ENCODE measurements around the gene API5. TPM values are rescaled to one million over a fixed set of nuclear protein-coding genes. Genes with fewer than 3 reads are reported as not detected.
"Not testable (repeated sequence)": the region's sequence is repeated elsewhere in the genome, so short reads cannot be mapped to it uniquely, and the experiment has no call there.

API5 gene
- total RNA-seq: 46.6 and 49.3 TPM in 2 replicates

DNA sequence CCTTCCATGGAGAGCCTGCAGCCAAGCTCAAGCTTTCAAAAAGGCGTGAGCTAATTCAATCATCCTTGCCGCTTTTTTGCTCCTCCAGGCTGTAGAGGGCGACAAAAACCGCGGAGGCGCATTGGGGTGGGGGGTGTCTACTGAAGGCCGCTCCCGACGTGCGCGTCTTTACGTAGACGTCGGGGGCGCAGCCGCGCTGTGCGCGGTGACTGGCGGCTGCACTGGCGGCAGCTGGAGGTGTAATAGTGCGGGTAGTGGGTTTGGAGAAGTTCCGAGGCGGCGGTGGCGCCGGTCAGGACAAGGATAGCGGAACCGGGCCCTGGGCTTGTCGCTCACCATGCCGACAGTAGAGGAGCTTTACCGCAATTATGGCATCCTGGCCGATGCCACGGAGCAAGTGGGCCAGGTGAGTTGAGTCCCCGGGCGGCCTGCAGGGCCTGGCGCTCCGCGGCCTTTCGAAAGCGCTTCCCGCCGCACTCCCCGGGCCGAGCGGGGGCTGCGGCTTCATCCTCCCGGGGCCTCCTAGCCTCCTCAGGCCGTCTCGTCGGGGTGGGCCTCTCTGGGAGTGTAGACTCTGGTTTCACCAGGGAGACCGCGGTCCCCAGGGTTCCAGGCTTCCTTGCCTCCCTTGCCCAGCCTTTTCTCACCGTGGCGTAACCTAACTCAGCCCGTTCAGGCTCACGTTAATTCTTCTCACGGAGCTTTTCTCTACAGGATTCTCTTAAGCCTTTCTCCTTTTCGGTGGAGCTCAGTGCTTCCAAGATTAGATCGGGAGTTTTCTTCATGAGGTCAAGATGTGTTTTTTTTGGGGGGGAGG, at the start of gene API5:
TSS of gene API5 (plus strand) at position 206 of the 817 bp plus-strand sequence. CDS start at position 338, 132 bp downstream.
- peak; percentile 96 to 97 for DNase-seq (ENCODE audit: low read depth in 2 of 2)

DNA sequence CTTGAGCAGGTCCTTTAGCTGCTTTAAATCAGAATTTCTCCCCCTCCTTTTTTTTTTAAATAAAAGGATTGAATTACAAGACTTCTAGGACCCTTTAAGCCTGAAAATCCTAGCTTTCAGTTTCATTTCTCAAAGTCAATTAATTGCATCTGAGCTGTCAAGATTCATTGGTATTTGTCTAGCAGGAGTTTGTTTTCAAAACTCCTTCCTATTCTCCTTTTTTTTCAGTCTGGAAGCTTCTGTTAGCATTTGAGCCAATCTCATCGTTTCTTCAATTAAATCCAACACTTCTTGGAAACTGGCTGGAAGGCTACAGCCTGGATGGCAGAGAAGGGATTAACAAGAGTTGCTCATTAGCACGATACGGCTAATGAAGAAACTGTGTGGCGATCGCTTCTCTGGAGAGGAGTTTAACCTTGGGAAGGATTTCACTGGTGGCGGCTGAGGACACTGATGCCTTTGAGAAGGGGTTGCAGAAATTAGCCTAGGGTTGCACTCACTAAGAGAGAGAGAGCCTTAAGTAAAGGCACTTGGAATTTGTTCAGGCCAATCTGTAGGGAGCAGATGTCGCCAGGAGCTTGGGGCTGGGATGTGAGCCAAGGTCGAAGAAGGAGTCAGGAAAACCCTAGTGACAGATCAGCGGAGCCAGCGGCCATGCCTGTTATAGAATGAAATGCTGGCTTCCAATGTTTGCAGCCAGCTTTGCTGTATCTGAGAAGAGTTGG, 43.8 kb upstream of the API5 start:
- DNase-seq (ENCODE audit: low read depth in 2 of 2): no peak

DNA sequence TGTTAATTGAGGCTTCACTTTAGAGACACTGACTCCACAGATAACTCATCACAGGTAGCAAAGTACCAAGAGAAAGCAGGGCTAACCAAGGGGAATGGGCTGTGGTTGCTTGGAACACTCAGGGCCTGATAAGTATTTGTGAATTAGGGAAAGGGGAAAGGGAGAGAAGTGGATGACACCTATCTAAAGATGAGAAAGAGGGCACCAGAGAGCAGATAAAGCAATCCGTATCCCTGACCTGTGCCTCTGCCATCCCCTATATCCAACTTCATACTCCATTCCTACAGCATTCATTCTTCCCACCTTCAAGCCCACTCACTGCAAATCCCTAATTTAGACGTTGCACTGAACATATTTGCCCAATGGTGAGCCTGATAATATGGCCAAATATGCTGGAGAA, 43.0 kb upstream of the API5 start:
- no peak for DNase-seq (ENCODE audit: low read depth in 2 of 2)

DNA sequence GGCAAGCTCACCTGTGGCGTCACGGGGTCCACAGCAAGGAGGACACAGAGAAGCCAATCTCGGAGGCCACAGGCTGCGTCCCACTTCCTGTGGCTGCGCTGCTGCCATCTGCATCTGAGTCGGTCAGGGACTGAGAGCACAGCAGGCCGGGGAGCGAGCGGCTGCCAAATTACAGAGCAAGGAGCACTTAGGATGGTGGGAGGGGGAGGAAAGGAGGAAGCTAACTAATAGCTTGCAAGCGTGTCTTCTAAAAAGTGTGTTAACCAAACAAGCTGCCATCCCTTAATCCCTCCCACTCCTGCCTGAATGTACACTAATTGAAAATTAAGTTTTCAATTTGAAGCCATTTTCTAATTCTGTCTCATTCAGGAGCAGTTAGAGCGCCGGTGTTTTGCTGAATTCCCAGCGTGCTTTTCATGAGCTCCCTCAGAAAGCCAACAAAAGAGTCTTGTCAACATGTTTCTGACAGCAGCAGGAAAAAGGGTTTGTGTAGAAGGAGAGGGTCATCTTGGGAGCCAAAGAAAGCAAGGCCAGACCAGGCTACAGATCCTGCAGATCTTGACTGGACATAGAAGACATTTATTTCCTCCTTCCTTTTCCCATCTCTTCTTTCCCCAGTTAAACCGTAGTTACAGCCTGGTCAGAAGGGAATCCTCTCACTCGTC, 42.4 kb upstream of the API5 start:
- DNase-seq (ENCODE audit: low read depth in 2 of 2): no peak

DNA sequence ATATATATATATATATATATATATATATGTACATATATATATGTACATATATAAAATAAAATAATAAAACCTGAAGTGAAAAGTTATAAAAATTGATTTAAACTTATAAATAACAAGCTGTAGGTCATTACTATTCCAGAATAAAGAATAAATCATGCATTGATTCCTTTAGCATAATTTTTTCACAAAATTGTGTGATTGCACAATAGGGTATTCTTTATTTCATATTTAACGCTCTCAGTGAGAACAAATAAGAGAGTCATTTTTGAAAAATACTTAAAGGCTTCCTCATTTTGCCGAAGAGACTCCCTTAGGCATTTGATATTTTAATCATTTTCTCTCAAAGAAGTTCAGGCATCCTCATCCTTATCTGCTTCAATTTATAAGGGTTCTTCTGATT, 41.3 kb upstream of the API5 start:
- DNase-seq (ENCODE audit: low read depth in 2 of 2): no peak

DNA sequence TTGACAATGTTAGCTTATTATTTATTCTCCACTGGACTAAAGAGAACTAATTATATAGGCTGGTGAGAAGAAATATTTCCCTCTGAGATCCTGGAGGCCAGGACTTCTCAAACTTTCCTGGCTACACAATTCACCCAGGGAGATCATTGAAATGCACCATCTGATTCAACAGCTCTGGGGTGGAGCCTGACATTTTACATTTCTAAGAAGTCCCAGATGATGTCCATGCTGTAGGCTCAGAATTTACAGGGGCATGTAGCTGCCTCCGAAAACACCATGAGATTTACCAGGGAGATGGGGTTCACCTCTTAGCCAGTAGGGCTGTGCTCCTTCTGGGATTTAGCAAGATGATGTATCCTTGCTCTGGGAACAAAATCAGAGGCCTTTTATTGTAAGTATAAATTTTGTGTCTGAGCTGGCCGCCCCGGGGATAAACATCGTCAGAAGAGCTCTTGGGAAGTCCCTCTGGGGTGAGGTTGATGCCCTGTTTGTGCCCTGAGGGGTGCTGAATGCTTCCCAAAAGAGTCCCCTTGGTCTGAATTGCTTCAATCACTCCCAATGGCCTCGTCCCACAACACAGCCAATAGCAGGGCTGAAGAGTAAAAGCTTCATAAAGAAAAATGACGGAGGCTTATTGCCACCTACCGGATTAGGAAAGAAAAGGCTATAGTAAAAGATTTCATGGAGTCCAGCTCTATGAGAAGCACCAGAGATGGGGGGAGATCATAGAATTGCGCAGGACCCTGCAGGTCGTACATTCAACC, 33.4 kb upstream of the API5 start:
- peak; percentile 23 to 31 for DNase-seq (ENCODE audit: low read depth in 2 of 2)

DNA sequence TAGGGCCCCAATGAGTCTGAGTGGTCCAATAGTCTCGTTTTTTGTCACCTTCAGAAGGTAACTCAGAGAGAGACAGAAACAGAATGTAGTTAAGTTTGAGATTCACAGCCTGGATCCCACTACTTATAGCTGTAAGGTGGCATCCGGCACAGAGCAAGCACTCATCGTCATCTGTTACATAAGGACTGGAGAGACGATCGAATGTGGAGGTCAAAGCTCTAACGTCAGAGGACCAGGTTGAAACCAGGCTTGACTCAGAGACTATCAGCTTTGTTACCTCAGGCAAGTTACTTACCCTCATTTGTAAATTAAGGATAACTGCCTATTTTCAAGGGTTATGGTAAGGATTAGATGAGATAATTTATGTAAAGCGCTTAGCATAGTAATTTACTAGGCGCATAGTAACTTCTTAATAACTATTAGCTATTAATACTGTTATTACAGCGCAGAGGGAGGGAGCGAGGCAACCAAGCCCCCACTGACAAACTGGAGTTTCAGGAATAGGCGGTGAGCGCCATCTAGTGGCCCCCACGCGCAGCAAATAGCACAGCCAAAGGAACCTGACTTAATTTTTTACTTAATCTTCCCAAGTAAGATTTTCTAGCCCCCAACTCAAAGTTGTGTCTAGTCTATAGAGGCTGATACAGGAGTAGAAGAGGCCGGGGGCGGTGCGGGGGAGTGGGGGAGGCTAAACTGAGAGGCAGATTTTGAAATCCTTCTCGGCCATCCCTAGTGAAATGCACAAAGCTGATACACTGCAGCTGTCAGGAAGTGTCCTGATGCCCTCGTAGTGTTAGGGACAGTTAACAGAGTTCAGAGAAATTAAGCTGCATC, 29.0 kb upstream of the API5 start:
- DNase-seq (ENCODE audit: low read depth in 2 of 2): peak; percentile 51 to 55

DNA sequence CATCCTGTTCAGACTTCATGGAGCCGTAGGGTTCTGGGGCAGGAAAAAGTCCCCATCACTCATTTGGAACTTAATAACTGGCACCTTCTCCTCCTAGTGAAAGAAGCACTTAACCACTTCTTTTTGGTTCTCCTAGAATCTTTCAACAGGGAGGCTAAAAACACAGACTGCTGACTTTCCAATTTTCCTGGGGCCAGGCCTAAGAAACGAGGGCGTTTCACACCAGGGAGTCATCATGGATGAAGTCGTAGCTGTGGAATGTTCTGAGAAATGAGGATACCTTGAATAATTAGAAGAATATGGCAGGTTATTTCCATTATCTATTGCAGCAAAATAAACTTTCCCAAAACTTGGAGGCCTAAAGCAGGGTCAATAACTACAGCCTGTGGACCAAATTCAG, 26.0 kb upstream of the API5 start:
- DNase-seq (ENCODE audit: low read depth in 2 of 2): no peak

DNA sequence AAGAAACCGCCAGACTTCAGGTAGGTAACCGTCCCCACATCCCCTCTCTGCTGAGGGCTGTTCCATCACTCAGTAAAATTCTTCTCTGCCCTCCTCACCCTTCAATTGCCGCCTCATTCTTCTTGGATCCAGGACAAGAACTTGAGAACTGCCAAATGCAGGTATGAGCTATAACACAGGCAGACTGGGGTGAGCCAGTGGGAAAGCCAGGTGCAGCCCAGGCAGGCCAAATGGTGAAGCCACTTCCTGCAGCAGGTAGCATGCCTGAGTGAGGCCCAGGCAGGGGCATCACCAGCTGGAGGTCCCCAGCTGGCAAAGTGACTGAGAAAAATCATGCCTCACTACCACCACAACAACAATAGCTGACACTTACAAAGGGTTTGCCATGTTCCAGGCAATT, 22.4 kb upstream of the API5 start:
- no peak for DNase-seq (ENCODE audit: low read depth in 2 of 2)

DNA sequence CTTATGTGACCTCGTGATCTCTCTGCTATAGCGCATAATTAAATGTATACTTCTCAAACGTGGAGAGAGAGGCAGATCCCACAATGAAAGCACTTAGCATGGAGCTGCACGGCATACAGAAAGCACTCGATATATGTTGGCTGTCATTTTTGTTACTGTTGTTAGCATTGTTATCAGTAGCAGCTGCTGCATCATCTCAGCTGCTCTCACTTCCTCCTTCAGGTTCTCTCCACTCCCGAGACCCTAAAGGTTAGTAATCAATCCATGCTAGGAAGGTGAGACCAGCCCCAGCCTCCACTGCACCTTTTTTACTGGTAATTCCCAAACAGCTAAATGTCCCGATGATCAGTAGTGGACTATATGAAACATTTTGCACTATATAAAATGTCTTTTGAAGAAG, 13.4 kb upstream of the API5 start:
- DNase-seq (ENCODE audit: low read depth in 2 of 2): no peak

DNA sequence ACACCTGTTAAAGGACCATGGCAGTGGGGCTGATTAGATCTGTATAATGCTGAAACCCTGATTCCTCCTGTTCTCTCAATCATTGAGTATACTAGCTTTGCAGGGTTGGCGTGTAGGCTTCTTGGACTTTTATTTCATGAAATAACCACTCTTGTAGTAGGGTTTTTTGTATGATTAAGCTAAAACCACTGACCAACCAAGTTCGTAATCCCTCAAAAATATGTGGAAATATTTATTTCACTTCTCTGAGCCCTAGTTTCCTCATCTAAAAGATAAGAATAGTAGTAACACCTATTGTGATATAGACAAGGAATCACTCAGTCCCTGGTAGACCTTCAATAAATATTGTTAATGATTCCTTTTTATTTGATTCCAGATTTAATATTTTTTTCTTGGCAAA, 4.2 kb downstream of the API5 start:
- DNase-seq (ENCODE audit: low read depth in 2 of 2): no peak

DNA sequence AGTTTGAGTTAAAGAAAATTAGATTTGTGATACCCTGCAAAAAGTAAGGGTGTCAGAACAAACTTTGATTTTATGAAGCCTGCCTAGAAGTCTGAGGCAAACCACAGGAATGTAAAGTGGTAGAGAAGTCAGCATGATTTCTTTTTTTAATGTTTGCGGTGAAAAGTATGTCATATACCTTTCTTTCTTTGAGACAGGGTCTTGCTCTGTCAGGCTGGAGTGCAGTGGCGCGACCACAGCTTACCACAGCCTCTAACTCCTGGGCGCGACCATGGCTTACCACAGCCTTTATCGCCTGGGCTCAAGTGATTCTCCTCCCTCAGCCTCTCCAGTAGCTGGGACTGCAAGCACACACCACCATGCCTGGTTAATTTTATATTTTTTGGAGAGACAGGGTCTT, 4.7 kb downstream of the API5 start:
- DNase-seq (ENCODE audit: low read depth in 2 of 2): no peak

DNA sequence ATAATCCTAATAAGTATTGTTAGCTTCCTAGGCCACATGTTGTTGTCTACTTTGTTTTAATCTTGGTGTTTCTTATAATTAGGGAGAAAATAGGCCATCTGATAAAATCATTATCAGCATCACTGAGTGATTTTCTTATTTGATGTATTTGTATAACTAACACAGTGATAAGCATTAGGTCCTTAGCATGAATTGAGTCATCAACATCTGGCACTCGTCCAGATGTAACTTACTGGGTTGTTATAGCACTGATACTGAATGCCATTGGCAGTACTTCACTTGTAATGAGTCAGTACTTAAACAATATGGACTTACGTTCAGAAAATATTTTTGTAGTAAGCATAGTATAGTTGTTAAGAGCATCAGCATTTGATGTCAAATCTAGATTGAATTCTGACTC, 16.2 kb downstream of the API5 start:
- peak; percentile 81 to 96 for DNase-seq (ENCODE audit: low read depth in 2 of 2)

DNA sequence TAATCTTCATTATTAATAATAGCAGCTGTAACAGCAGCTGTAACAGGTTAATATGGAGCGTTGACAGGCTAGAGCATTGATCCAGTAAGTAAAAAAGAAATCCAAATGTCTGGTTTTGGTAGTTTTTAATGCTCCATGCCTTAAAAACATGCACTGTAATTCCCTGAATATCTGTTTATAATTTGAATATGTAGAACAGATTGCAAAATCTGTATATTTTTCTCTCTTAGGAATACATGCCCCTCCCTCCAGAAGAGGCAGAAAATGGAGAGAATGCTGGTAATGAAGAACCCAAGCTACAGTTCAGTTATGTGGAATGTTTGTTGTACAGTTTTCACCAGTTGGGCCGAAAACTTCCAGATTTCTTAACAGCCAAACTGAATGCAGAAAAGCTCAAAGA, 16.7 kb downstream of the API5 start:
- no peak for DNase-seq (ENCODE audit: low read depth in 2 of 2)

DNA sequence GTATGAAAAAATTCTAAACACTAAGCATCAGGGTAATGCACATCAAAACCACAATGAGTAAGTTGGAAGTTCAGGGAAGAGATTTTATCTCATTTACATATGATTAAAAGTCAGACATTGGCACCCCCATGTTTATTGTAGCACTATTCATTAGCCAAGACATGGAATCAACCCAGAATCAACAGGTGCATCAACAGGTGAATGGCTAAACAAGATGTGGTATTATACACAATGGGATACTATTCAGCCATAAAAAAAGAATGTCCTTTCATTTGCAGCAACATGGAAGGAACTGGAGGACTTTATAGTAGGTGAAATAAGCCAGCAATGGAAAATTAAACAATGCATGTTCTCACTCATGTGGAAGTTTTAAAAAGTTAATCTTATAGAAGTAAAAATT, 29.4 kb downstream of the API5 start:
- DNase-seq (ENCODE audit: low read depth in 2 of 2): no peak

DNA sequence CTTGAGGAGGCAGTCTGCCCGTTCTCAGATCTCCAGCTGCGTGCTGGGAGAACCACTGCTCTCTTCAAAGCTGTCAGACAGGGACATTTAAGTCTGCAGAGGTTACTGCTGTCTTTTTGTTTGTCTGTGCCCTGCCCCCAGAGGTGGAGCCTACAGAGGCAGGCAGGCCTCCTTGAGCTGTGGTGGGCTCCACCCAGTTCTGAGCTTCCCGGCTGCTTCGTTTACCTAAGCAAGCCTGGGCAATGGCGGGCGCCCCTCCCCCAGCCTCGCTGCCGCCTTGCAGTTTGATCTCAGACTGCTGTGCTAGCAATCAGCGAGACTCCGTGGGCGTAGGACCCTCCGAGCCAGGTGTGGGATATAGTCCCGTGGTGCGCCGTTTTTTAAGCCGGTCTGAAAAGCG, 39.6 kb downstream of the API5 start:
- DNase-seq (ENCODE audit: low read depth in 2 of 2): not testable (repeated sequence)

DNA sequence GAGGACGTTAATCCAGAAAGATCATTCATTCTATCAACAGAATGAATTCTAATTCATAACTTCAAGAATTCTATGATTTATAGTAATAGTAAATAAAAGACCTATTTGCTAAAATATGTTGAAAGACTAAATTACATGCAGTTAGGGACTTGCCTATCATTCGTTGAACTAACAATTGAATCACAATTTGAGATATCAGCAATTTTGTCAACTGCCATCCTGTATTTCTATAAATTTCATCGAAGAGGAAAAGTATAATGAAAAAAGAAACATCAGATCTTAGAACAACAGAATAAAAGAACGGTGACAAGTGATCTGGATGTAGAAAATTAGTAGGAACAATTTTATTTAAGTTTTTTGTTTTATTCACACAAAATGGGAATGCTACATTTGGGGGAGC, 42.5 kb downstream of the API5 start:
- no peak for DNase-seq (ENCODE audit: low read depth in 2 of 2)

DNA sequence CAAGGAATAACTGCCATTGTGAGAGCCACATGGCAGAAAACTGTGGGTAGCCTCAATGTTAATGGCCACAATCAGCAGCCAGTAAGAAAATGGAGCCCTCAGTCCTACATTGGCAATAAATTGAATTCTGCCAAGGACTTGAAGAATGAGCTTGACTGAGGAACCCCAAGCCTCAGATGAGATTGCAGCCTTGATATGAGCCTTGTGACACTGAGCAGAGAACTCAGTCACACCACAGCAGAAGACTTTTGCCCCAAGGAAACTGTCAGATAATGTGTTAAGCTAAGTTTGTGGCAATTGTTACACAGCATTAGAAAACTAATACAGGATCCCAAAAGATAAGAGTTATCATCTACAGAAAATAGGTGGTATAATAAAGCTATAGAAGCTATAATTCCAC, 44.5 kb downstream of the API5 start:
- no peak for DNase-seq (ENCODE audit: low read depth in 2 of 2)

DNA sequence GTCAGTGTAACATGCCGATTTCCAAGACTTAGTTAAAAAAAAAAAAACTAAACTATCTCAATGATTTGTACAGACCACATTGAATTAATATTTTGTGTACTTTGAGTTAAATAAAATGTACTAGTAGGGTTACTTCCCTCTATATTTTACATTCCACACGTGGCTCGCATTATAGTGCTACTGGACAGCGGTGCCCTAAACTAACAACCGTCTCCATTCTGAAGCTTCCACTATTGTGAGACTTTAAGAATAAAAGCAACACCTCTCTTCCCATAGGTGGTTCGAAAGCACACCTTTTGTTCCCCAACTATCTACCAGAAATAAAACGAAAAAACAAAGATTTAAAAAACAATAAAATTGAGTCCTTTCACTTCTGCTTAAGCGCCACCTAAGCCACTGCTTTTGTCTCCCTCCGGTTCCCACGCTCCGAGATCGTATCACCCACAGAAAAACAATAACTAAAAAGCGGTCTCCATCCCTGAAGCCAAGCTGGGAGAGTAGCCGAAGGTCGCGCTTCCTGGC, 46.5 kb downstream of the API5 start:
- no peak for DNase-seq (ENCODE audit: low read depth in 2 of 2)

DNA sequence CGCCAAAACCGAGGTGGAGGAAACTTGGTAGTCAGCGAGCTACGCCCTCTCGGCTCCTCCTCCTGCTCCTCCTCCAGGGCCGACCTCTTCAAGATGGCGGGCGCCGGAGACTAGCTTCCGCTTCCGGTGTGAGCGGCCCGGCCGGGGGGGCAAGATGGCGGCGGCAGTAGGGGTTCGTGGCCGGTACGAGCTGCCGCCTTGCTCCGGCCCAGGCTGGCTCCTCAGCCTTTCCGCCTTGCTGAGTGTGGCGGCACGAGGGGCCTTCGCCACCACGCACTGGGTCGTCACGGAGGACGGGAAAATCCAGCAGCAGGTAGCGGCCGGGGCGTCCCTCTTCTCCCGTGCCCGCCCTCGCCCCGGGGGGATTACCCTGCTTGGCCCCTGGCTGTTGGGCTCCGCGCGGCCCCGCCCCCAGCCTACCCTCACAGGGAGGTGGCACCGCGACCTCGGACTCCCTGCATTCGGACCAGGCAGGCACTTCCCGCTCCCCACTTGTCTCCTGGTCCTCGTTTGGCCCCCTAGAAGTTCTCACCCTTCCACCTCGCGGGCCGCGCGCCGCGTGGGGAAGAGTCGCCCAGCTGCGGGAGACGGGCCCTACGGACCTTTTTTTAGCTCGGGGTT, 47.1 kb downstream of the API5 start, which contains the start of gene TTC17:
TSS of gene TTC17 (plus strand) at position 120 of the 621 bp plus-strand sequence. CDS start at position 155, 35 bp downstream.
- DNase-seq (ENCODE audit: low read depth in 2 of 2): peak; percentile 92 to 94

Data from lung microvascular endothelial cell (primary cell).